ENCODE data around the gene OGFOD2. TPM values are rescaled to one million over a fixed set of nuclear protein-coding genes. Genes with fewer than 3 reads are reported as not detected.

OGFOD2 gene
- total RNA-seq, 2 experiments from 2014 or later, result 13.1 to 25.0 TPM

DNA sequence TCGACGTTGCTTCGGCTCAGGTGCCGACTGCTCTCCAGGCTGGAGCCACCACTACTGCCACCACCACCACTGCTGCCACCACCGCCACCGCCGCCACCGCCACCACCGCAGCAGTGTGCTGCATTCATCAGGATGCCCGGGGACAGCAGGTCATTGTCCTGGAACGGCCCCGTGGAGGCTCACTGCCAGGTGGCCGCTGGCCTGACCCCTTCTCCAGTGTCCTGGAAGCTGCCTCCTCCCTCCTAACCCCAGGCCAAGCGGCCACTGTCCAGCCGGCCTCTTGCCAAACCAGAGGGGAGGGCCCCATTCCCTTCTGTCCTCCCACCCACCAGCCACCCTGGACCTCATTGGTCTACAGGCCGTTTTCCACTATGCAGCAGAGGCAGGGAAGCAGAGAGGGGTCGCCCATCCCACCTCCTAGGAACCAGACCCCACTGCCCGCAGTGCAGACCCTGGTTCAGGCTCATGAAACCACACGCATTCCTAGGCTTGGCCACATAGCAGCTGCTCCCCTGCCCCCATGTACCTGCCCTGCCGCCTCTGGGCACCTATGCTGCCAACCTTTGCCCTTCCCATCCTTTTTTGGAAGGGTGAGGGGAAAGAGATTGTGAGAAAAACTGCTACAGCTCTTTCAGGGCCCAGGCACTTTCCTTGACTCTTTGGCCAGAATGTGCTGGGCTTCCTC, 20.6 kb downstream of the OGFOD2 start:
- no peaks in the 10 kb centered on the region for H4K20me1 ChIP-seq (ENCODE audit: insufficient read depth, low read length)
- ChIA-PET CTCF (ENCODE audit: unreplicated experiment) (no interaction called here), POLR2A (interaction anchor here (0.5 to 0.8 kb wide), 2 partner anchors 150 to 169 kb away, joined by 3 to 7 read pairs; no protein-coding TSS in a partner anchor)
- no peaks in the 10 kb centered on the region for H3K9me2 ChIP-seq (ENCODE audit: insufficient read depth, low read length)
- TF ChIP-seq, protein P1, sequence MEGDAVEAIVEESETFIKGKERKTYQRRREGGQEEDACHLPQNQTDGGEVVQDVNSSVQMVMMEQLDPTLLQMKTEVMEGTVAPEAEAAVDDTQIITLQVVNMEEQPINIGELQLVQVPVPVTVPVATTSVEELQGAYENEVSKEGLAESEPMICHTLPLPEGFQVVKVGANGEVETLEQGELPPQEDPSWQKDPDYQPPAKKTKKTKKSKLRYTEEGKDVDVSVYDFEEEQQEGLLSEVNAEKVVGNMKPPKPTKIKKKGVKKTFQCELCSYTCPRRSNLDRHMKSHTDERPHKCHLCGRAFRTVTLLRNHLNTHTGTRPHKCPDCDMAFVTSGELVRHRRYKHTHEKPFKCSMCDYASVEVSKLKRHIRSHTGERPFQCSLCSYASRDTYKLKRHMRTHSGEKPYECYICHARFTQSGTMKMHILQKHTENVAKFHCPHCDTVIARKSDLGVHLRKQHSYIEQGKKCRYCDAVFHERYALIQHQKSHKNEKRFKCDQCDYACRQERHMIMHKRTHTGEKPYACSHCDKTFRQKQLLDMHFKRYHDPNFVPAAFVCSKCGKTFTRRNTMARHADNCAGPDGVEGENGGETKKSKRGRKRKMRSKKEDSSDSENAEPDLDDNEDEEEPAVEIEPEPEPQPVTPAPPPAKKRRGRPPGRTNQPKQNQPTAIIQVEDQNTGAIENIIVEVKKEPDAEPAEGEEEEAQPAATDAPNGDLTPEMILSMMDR (conservative IDR thresholded peaks at IDR 0.05; ENCODE audit: low read length), result no peak
- no peak for TF ChIP-seq EZH2phosphoT487 (IDR thresholded peaks at IDR 0.05; ENCODE audit: borderline replicate concordance, low read depth, low read length)
- no TSS peak for BruUV-seq (replicated peaks)
- H3K27ac ChIP-seq (ENCODE audit: low read depth, low read length, poor library complexity, severe bottlenecking), result no peak overlapping the region
- H3K4me3 ChIP-seq (ENCODE audit: low read depth, low read length, poor library complexity, severe bottlenecking), result no peak overlapping the region
- intact Hi-C loops (cut with micrococcal nuclease; ENCODE audit: unreplicated experiment), result no loop called here
- H3K79me2 ChIP-seq (ENCODE audit: insufficient read depth, low read depth, low read length), result no peaks in the 10 kb centered on the region
- no peaks in the 10 kb centered on the region for H3K9me3 ChIP-seq (ENCODE audit: low read length)
- H3K36me3 ChIP-seq (ENCODE audit: insufficient read depth, low read length), result no peaks in the 10 kb centered on the region
- H3K4me1 ChIP-seq (ENCODE audit: insufficient read depth, low read length, poor library complexity, severe bottlenecking), result no peaks in the 10 kb centered on the region
- DNase-seq (ENCODE audit: low spot score), result no peak
- no peak overlapping the region for H2AFZ ChIP-seq (ENCODE audit: low read length)
- no peak overlapping the region for H3K4me2 ChIP-seq (ENCODE audit: low read length)

DNA sequence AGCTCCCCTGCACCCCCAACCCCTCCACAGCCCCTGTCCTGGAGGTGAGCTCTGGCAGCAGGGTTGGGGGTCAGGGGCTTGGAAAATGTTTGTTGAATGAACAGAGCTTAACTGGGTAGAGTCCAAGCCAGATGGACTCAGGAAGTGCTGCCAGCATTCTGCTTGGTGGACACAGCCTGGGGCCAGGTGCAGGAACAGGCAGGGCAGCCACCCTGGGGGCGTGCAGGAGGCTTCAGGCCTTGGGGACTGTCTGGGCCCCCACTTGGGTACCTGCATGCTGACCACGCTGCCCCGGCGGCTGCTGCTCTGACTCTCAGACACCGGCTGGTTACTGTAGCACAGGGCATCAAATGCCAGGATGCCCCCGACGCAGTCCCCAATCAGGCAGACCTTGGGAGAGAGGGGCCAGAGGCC, 21.2 kb downstream of the OGFOD2 start:
- Histone ChIP-seq H2AFZ (ENCODE audit: low read length) (no peak overlapping the region), H3K9me3 (ENCODE audit: low read length) (no peaks in the 10 kb centered on the region), H3K4me1 (ENCODE audit: insufficient read depth, low read length, poor library complexity, severe bottlenecking) (no peaks in the 10 kb centered on the region), H4K20me1 (ENCODE audit: insufficient read depth, low read length) (no peaks in the 10 kb centered on the region), H3K27ac (ENCODE audit: low read depth, low read length, poor library complexity, severe bottlenecking) (no peak overlapping the region), H3K9me2 (ENCODE audit: insufficient read depth, low read length) (no peaks in the 10 kb centered on the region), H3K79me2 (ENCODE audit: insufficient read depth, low read depth, low read length) (no peaks in the 10 kb centered on the region), H3K4me3 (ENCODE audit: low read depth, low read length, poor library complexity, severe bottlenecking) (no peak overlapping the region), H3K36me3 (ENCODE audit: insufficient read depth, low read length) (no peaks in the 10 kb centered on the region), H3K4me2 (ENCODE audit: low read length) (no peak overlapping the region)
- intact Hi-C loops (cut with micrococcal nuclease; ENCODE audit: unreplicated experiment), result no loop called here
- no peak for DNase-seq (ENCODE audit: low spot score)
- TF ChIP-seq, protein P1 (conservative IDR thresholded peaks at IDR 0.05; ENCODE audit: low read length), result no peak
- no peak for TF ChIP-seq EZH2phosphoT487 (IDR thresholded peaks at IDR 0.05; ENCODE audit: borderline replicate concordance, low read depth, low read length)
- ChIA-PET POLR2A (interaction anchor here (0.5 kb wide), 1 partner anchor 169 kb away, joined by 7 read pairs; no protein-coding TSS in a partner anchor), CTCF (ENCODE audit: unreplicated experiment) (no interaction called here)
- no TSS peak for BruUV-seq (replicated peaks)

DNA sequence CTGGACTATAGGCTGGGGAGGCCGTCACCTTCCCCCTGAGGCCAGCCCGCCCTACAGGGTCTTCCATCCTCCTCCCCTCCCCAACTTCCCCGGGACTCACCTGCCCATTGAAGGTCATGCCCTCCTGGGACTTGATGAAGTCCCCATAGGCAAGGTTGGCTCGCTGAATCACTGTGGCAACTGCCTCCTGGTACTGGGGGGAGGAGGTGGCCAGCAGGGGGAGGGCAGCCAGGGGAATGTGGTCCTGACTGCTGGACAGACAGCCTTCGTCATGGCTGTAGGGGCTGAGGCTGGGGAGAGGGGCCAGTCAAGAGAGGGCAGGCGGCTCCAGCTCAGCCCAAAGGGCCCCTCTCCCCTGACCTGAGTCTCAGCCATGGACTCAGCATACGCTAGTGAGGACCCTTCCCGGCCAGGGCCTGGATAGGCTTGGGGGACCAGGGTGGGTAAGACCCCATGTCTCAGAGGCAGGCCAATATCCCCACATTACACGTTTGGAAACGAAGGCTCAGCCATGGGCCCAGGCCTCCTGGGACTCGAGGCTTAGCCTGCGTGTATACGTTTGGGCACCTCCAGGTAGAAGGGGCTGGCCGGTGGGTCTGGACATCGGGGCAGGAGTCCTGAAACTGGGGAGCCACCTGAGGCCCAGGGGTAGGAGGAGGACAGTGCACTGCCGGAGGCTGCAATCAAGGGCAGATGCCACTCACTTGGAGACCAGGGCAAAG, 21.7 kb downstream of the OGFOD2 start:
- Histone ChIP-seq H3K27ac (ENCODE audit: low read depth, low read length, poor library complexity, severe bottlenecking) (no peak overlapping the region), H3K36me3 (ENCODE audit: insufficient read depth, low read length) (no peaks in the 10 kb centered on the region), H2AFZ (ENCODE audit: low read length) (no peak overlapping the region), H3K4me2 (ENCODE audit: low read length) (no peak overlapping the region), H3K79me2 (ENCODE audit: insufficient read depth, low read depth, low read length) (no peaks in the 10 kb centered on the region), H3K4me1 (ENCODE audit: insufficient read depth, low read length, poor library complexity, severe bottlenecking) (no peaks in the 10 kb centered on the region), H3K4me3 (ENCODE audit: low read depth, low read length, poor library complexity, severe bottlenecking) (no peak overlapping the region), H4K20me1 (ENCODE audit: insufficient read depth, low read length) (no peaks in the 10 kb centered on the region), H3K9me3 (ENCODE audit: low read length) (no peaks in the 10 kb centered on the region), H3K9me2 (ENCODE audit: insufficient read depth, low read length) (no peaks in the 10 kb centered on the region)
- no TSS peak for BruUV-seq (replicated peaks)
- ChIA-PET CTCF (ENCODE audit: unreplicated experiment) (no interaction called here), POLR2A (no interaction called here)
- intact Hi-C loops (cut with micrococcal nuclease; ENCODE audit: unreplicated experiment), result no loop called here
- TF ChIP-seq, protein P1 (conservative IDR thresholded peaks at IDR 0.05; ENCODE audit: low read length), result no peak
- TF ChIP-seq EZH2phosphoT487 (IDR thresholded peaks at IDR 0.05; ENCODE audit: borderline replicate concordance, low read depth, low read length), result no peak
- no peak for DNase-seq (ENCODE audit: low spot score)
